ENCODE measurements around the gene ASIC3. TPM values are rescaled to one million over a fixed set of nuclear protein-coding genes. Genes with fewer than 3 reads are reported as not detected.

Gene ASIC3
- total and polyA plus RNA-seq, 2 donors (not counting 3 experiments of a cell fraction or from before 2014, with no cell fraction given): 0.69 to 0.70 TPM

GRCh38 chr7:151039850-151040548, 8.3 kb upstream of the ASIC3 start:
- Histone ChIP-seq H3K27me3 (ENCODE audit: control insufficient read depth in 2 of 2, insufficient read depth in 2 of 2, low read length in 2 of 2) (no peaks in the 10 kb centered on the region), H3K9me1 (replicated peaks; ENCODE audit: control insufficient read depth, extremely low read depth, insufficient read depth, low read length) (no peaks in the 10 kb centered on the region), H3K27ac (ENCODE audit: insufficient read depth, low read depth, low read length) (peak overlapping the region; percentile 85), H3K9me3 (replicated peaks; ENCODE audit: control insufficient read depth, insufficient read depth, low read length) (no peaks in the 10 kb centered on the region), H3K4me1 (ENCODE audit: control insufficient read depth, extremely low read depth, insufficient read depth, low read length) (peaks cover 20% of the 10 kb centered on the region), H3K4me3 (replicated peaks in 1 of 3; ENCODE audit: insufficient read depth in 1 of 3, low read depth in 1 of 3, low read length in 3 of 3) (no peak overlapping the region), H3K9ac (replicated peaks; ENCODE audit: extremely low read depth, insufficient read depth, low read length) (peak overlapping the region; percentile 52), H4K20me1 (replicated peaks; ENCODE audit: control insufficient read depth, extremely low read depth, insufficient read depth, low read length) (no peaks in the 10 kb centered on the region), H3K4me2 (ENCODE audit: insufficient read depth, low read length) (no peak overlapping the region), H3K79me2 (ENCODE audit: control insufficient read depth, insufficient read depth, low read length) (no peaks in the 10 kb centered on the region), H2AFZ (ENCODE audit: low read depth, low read length) (no peak overlapping the region), H3K36me3 (ENCODE audit: control insufficient read depth in 2 of 2, extremely low read depth in 1 of 2, insufficient read depth in 2 of 2, low read length in 2 of 2) (peaks cover 0 to 8% of the 10 kb centered on the region in 2 experiments)
- DNase-seq (ENCODE audit: low read depth, low spot score) (no peak), FAIRE-seq (peak; percentile 4)
- POLR2A ChIA-PET: no interaction called here
- TF ChIP-seq EZH2 (IDR thresholded peaks at IDR 0.05; ENCODE audit: borderline replicate concordance, low read depth, low read length, severe bottlenecking) (no peak), FOS (IDR thresholded peaks at IDR 0.05; ENCODE audit: borderline replicate concordance, insufficient read depth, low read length) (no peak), GATA2 (IDR thresholded peaks at IDR 0.05; ENCODE audit: insufficient read depth, insufficient read length, low read depth, low read length) (no peak), POLR2AphosphoS5 (IDR thresholded peaks at IDR 0.05; ENCODE audit: insufficient read depth, low read depth, low read length) (no peak), MYC (IDR thresholded peaks at IDR 0.05; ENCODE audit: low read depth, low read length) (no peak), JUN (IDR thresholded peaks at IDR 0.05; ENCODE audit: borderline replicate concordance, insufficient read depth, insufficient read length, low read depth) (no peak), POLR2A (IDR thresholded peaks at IDR 0.05; ENCODE audit: low read depth, low read length) (no peak)
- dilution Hi-C loops (cut with MboI; ENCODE audit: extremely low pct_ligation_motif_present, low sequenced_read_pairs) (no loop called here), intact Hi-C loops (cut with micrococcal nuclease) (loop anchor here (1.0 to 2.0 kb wide), 4 partner anchors 11 to 49 kb away; partner anchors contain the start of gene ABCB8)
- CTCF ChIA-PET: interaction anchor here (1.0 to 2.0 kb wide), 10 partner anchors 9 to 77 kb away, joined by 3 to 8 read pairs (median 5); partner anchors contain the start of gene ABCB8
- no TSS peak for BruUV-seq (replicated peaks)

Measured in endothelial cell of umbilical vein (primary cell).